Psoas muscle (tissue), 8 donors: ENCODE results near the gene PGAP2. TPM values are rescaled to one million over a fixed set of nuclear protein-coding genes. Genes with fewer than 3 reads are reported as not detected.
"Not testable (repeated sequence)": the region's sequence is repeated elsewhere in the genome, so short reads cannot be mapped to it uniquely, and the experiment has no call there.

Experiments
- ATAC-seq, 4 donors: fragments of 200-7000 bp; cut with Tn5 transposase; one replicate each; pipeline ENCODE4 v1.9.1; 2020; ENCODE audit warnings: moderate library complexity in 3 of 4, mild to moderate bottlenecking in 2 of 4
- DNase-seq, 2 donors: peaks; one replicate each; pipeline ENCODE4 v3.0.0-alpha.2; 2020
- H3K27ac ChIP-seq: fragments of 200-600 bp; one replicate; pipeline ENCODE4 v1.8.0; 2022
- H3K27me3 ChIP-seq, 3 donors: fragments of 200-600 bp in 1 of 3; one replicate each; pipeline versions ENCODE4 v1.6.1 to v1.8.0; 2013 to 2022; ENCODE audit warnings: low read length in 2 of 3, mild to moderate bottlenecking in 2 of 3, moderate library complexity in 1 of 3; ENCODE audit not compliant: insufficient read depth in 3 of 3
- H3K36me3 ChIP-seq, 2 donors: fragments of 200-600 bp in 1 of 2; one replicate each; pipeline versions ENCODE4 v1.6.1 to v1.8.0; 2013 to 2022; ENCODE audit warnings: low read depth in 1 of 2, mild to moderate bottlenecking in 1 of 2, moderate library complexity in 1 of 2; ENCODE audit not compliant: insufficient read depth in 1 of 2
- H3K4me1 ChIP-seq: fragments of 200-600 bp; one replicate; pipeline ENCODE4 v1.8.0; 2022
- H3K4me3 ChIP-seq: fragments of 200-600 bp; one replicate; pipeline ENCODE4 v1.8.0; 2022; ENCODE audit warnings: mild to moderate bottlenecking
- H3K9me3 ChIP-seq: fragments of 200-600 bp; one replicate; pipeline ENCODE4 v1.8.0; 2022
- CTCF ChIP-seq: fragments of 200-600 bp; IDR thresholded peaks from one replicate; pipeline ENCODE4 v1.8.0; 2022; ENCODE audit warnings: antibody characterized with exemption
- WGBS, 3 donors: extraction: QIAGEN DNeasy Blood & Tissue Kit; methylation state at CpG; one replicate each; pipeline versions ENCODE4 v1.1.6 to v1.1.7; 2013; 5-methylcytosine and 5-hydroxymethylcytosine counted together
- intact Hi-C, 2 donors: fragments of 100-400 bp; cut with DNase I; formaldehyde crosslinking; loops; one replicate each; pipeline versions ENCODE4 v1.11.0 to v1.14.2; 2022
- polyA plus RNA-seq, 3 donors: library from polyadenylated mRNA; stranded (reverse); fragments of 200-250 nt; gene quantifications; one replicate each; pipeline ENCODE4 v1.2.3, GENCODE V29; 2013
- total RNA-seq, 4 donors: library from RNA; stranded (reverse); fragmentation: NEBNext Ultra II Directional in 2 of 4; extraction: Animal tissue kit (Norgen Biotek cat#: 25700) in 2 of 4; gene quantifications; one replicate each; pipeline versions ENCODE4 v1.2.1 to v1.2.4, GENCODE V29; 2021 to 2023
- donor health status: healthy with polysubstance abuse.
- donor health status: DM: no; HTN: no; CAD: no; lungs with moderate emphysema.
- donor health status: Bipolar disorder and iron deficiency.
- donor health status: healthy.
- donor health status: DM: yes; HTN: yes; CAD: no.
- donor health status: DM: no; HTN: no; CAD: no.
- donor health status: DM: no; HTN: no; CAD: no.
- donor health status: DM: yes; HTN: yes; CAD: no.

The PGAP2 gene
- total and polyA plus RNA-seq, 7 donors: 4.5 to 14.5 (median 6.0) TPM

- H3K27ac ChIP-seq: peak overlapping the region; percentile 36
- H3K27me3 ChIP-seq: no peaks in the 10 kb centered on the region
- 90 to 95% (median 94%) methylated on average over 3 of the region's 3 CpGs for WGBS, 3 donors
- H3K36me3 ChIP-seq: no peaks in the 10 kb centered on the region
- H3K4me3 ChIP-seq: no peak overlapping the region
- DNase-seq (no peak), ATAC-seq (peak in 1 of 4 donors; percentile 4)
- intact Hi-C loops: loop anchor here in 1 of 2 donors (2.0 kb wide), 1 partner anchor 28 kb away; no protein-coding TSS in a partner anchor
- H3K9me3 ChIP-seq: no peaks in the 10 kb centered on the region
- no peak for TF ChIP-seq CTCF
- peaks cover 13% of the 10 kb centered on the region for H3K4me1 ChIP-seq
Measured at GRCh38 chr11:3810446-3810845, 2.1 kb downstream of the PGAP2 start.

GRCh38 chr11:3810951-3811350 is 2.6 kb downstream of the PGAP2 start:
- Histone ChIP-seq H3K36me3 (no peaks in the 10 kb centered on the region), H3K27ac (peak overlapping the region; percentile 36), H3K4me3 (no peak overlapping the region), H3K27me3 (no peaks in the 10 kb centered on the region), H3K9me3 (no peaks in the 10 kb centered on the region), H3K4me1 (peaks cover 13% of the 10 kb centered on the region)
- TF ChIP-seq CTCF: no peak
- peak; percentile 60 to 77 (median 73) for ATAC-seq
- intact Hi-C loops: loop anchor here in 1 of 2 donors (2.0 kb wide), 1 partner anchor 28 kb away; no protein-coding TSS in a partner anchor
- 88 to 97% (median 92%) methylated on average over 4 of the region's 4 CpGs for WGBS, 3 donors
- no peak for DNase-seq

GRCh38 chr11:3814832-3815231 is 6.5 kb downstream of the PGAP2 start:
- not testable (repeated sequence) for H3K4me1 ChIP-seq, DNase-seq

GRCh38 chr11:3815845-3816244 is 7.5 kb downstream of the PGAP2 start:
- DNase-seq (no peak), ATAC-seq (no peak)
- H3K4me3 ChIP-seq: no peak overlapping the region
- TF ChIP-seq CTCF: no peak
- WGBS, 3 donors: 68 to 90% (median 83%) methylated on average over 4 of the region's 4 CpGs
- intact Hi-C loops: no loop called here
- H3K4me1 ChIP-seq: no peaks in the 10 kb centered on the region
- no peaks in the 10 kb centered on the region for H3K9me3 ChIP-seq
- no peak overlapping the region for H3K27ac ChIP-seq
- H3K27me3 ChIP-seq: no peaks in the 10 kb centered on the region
- H3K36me3 ChIP-seq: no peaks in the 10 kb centered on the region

More at GRCh38 chr11:3814832-3815231, 6.5 kb downstream of the PGAP2 start:
- WGBS, 3 donors: 87 to 96% (median 89%) methylated on average over 5 of the region's 5 CpGs
- H3K9me3 ChIP-seq, H3K27me3 ChIP-seq, ATAC-seq, intact Hi-C loops, H3K36me3 ChIP-seq, H3K4me3 ChIP-seq, H3K27ac ChIP-seq: not testable (repeated sequence)

- H3K27me3 ChIP-seq: no peaks in the 10 kb centered on the region
- DNase-seq (no peak), ATAC-seq (no peak)
- intact Hi-C loops: no loop called here
- H3K36me3 ChIP-seq: no peaks in the 10 kb centered on the region
- 85 to 95% (median 87%) methylated on average over 2 of the region's 2 CpGs for WGBS, 3 donors
- no peak overlapping the region for H3K27ac ChIP-seq
- H3K4me3 ChIP-seq: no peak overlapping the region
- no peak for TF ChIP-seq CTCF
- no peaks in the 10 kb centered on the region for H3K9me3 ChIP-seq
- H3K4me1 ChIP-seq: no peaks in the 10 kb centered on the region
Measured at GRCh38 chr11:3816673-3817072, 8.3 kb downstream of the PGAP2 start.
